Panc1 (cell line): ENCODE measurements around the gene MRPL39.

Experiments used
- POLR2AphosphoS5 ChIP-seq: IDR thresholded peaks from 2 replicates; pipeline ENCODE4 v1.6.1; 2012; ENCODE audit warnings: mild to moderate bottlenecking, low read depth, low read length, moderate library complexity
- TF ChIP-seq, protein P1 (sequence below): fragments of 450-650 bp; IDR thresholded peaks from 2 replicates; pipeline ENCODE4 v1.5.1; 2017; ENCODE audit warnings: mild to moderate bottlenecking

DNA sequence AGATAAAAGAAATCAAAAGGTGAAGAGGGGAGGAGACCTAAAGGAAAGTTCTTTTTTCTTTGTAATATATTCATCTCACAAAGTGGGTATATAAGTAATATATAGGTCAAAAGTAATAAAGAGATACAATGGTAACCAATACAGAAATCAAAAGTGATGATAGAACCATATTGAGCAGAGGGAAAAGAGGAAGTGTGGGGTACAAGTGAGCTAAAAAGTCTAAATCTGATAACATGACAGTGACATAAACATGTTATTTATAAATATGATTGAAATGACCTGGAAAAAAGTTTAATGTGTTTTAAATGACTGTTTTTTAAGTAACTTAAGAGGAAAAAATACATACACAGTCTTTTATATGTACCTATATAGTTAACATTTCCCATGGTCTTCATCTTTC is 70.5 kb downstream of the MRPL39 start:
- TF ChIP-seq POLR2AphosphoS5, result no peak
- TF ChIP-seq, protein P1, sequence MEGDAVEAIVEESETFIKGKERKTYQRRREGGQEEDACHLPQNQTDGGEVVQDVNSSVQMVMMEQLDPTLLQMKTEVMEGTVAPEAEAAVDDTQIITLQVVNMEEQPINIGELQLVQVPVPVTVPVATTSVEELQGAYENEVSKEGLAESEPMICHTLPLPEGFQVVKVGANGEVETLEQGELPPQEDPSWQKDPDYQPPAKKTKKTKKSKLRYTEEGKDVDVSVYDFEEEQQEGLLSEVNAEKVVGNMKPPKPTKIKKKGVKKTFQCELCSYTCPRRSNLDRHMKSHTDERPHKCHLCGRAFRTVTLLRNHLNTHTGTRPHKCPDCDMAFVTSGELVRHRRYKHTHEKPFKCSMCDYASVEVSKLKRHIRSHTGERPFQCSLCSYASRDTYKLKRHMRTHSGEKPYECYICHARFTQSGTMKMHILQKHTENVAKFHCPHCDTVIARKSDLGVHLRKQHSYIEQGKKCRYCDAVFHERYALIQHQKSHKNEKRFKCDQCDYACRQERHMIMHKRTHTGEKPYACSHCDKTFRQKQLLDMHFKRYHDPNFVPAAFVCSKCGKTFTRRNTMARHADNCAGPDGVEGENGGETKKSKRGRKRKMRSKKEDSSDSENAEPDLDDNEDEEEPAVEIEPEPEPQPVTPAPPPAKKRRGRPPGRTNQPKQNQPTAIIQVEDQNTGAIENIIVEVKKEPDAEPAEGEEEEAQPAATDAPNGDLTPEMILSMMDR, result no peak
